GM21367 (cell line): ENCODE measurements around the gene URB1.
"Not testable (repeated sequence)": the region's sequence is repeated elsewhere in the genome, so short reads cannot be mapped to it uniquely, and the experiment has no call there.

Experiments used
- ATAC-seq: cut with Tn5 transposase; IDR thresholded peaks from one replicate; pipeline ENCODE4 v1.9.1; 2021; ENCODE audit not compliant: unreplicated experiment

The URB1 gene

GRCh38 chr21:32392880-32393676 lies at the start of gene URB1:
URB1 (minus strand) TSS chr21:32393012; CDS start chr21:32392910, 102 bp downstream.
- ATAC-seq = peak; percentile 92

GRCh38 chr21:32437729-32438128 lies 44.9 kb upstream of the URB1 start:
- no peak for ATAC-seq

- not testable (repeated sequence) for ATAC-seq
These were observed 40.3 kb upstream of the URB1 start for GRCh38 chr21:32432982-32433660.

- no peak for ATAC-seq
These were observed 35.3 kb upstream of the URB1 start for GRCh38 chr21:32427958-32428623.

- no peak for ATAC-seq
These were observed 33.8 kb upstream of the URB1 start for GRCh38 chr21:32426592-32427051.

- no peak for ATAC-seq
These were observed 33.3 kb upstream of the URB1 start for GRCh38 chr21:32426066-32426465.

GRCh38 chr21:32425628-32426027 lies 32.8 kb upstream of the URB1 start:
- ATAC-seq = no peak

- no peak for ATAC-seq
These were observed 31.9 kb upstream of the URB1 start for GRCh38 chr21:32424674-32425073.

GRCh38 chr21:32424191-32424535 lies 31.4 kb upstream of the URB1 start:
- ATAC-seq = no peak

GRCh38 chr21:32423320-32424190 lies 30.7 kb upstream of the URB1 start:
- no peak for ATAC-seq

GRCh38 chr21:32422064-32422463 lies 29.3 kb upstream of the URB1 start:
- no peak for ATAC-seq

- ATAC-seq = no peak
These were observed 25.3 kb upstream of the URB1 start for GRCh38 chr21:32418146-32418545.

GRCh38 chr21:32415451-32416398 lies 22.9 kb upstream of the URB1 start:
- no peak for ATAC-seq

GRCh38 chr21:32414579-32415358 lies 22.0 kb upstream of the URB1 start:
- ATAC-seq = no peak

- ATAC-seq = no peak
These were observed 21.1 kb upstream of the URB1 start for GRCh38 chr21:32413697-32414578.

GRCh38 chr21:32413015-32413504 lies 20.2 kb upstream of the URB1 start:
- no peak for ATAC-seq

GRCh38 chr21:32412162-32413014 lies 19.6 kb upstream of the URB1 start, which contains the start of gene EVA1C:
EVA1C (plus strand) TSS chr21:32412706; CDS start chr21:32412854, 148 bp downstream.
- ATAC-seq = no peak
